K562 (cell line): ENCODE data around the gene CCDC178. TPM values are rescaled to one million over a fixed set of nuclear protein-coding genes. Genes with fewer than 3 reads are reported as not detected.

ENCODE experiments used
- ATAC-seq: fragments of 200-7000 bp; cut with Tn5 transposase; 3 replicates; pipeline ENCODE4 v1.9.1; 2020; ENCODE audit warnings: moderate library complexity
- BruUV-seq: library from RNA; stranded (reverse); fragments of 400-500 nt; replicated peaks from 2 replicates; lab custom pipeline; 2021; lab: Mats Ljungman, UMichigan
- CTCF ChIA-PET: fragments of 300-600 bp; formaldehyde crosslinking; extraction: SDS; loops from one replicate; lab custom pipeline; 2021; ENCODE audit warnings: low intra/inter-chr PET ratio; lab: Yijun Ruan, JAX
- POLR2A ChIA-PET: fragments of 300-600, 350-650 bp; sonication (Branson Sonifier 250); formaldehyde crosslinking; extraction: SDS; loops from one replicate; lab custom pipeline; 2021; ENCODE audit warnings: antibody characterized with exemption, inconsistent platforms; lab: Yijun Ruan, JAX
- DNase-seq, 4 experiments: peaks; one replicate each; pipeline versions ENCODE4 v3.0.0 to v3.0.0-alpha.2; 2011 to 2018; ENCODE audit warnings: low spot score in 3 of 4, mixed read lengths in 3 of 4; ENCODE audit errors: extremely low read depth in 1 of 4
- FAIRE-seq: peaks from 2 replicates; lab custom pipeline; 2011; peaks lifted over from hg19 to GRCh38; lab: Jason Lieb, UNC
- H2AFZ ChIP-seq: 2 replicates; pipeline ENCODE4 v1.6.0; 2011; ENCODE audit warnings: low read depth, low read length, control low read depth, inconsistent platforms
- H3K27ac ChIP-seq: fragments of 200-600 bp; 3 replicates; pipeline ENCODE4 v1.8.0; 2011; ENCODE audit warnings: low read depth, mild to moderate bottlenecking, control low read depth, inconsistent platforms, low read length, moderate library complexity, mixed read lengths; ENCODE audit errors: extremely low read depth
- H3K27me3 ChIP-seq, 2 experiments: fragments of 300-600 bp in 1 of 2; 2 replicates in 1 of 2; 3 replicates in 1 of 2; pipeline versions ENCODE4 v1.6.0 to v1.8.0; 2011; ENCODE audit warnings: inconsistent platforms in 2 of 2, low read length in 2 of 2, mild to moderate bottlenecking in 1 of 2, mixed read lengths in 1 of 2, moderate library complexity in 1 of 2; ENCODE audit not compliant: control insufficient read depth in 2 of 2, insufficient read depth in 2 of 2
- H3K36me3 ChIP-seq: fragments of 300-600 bp; 3 replicates; pipeline ENCODE4 v1.8.0; 2011; ENCODE audit warnings: mild to moderate bottlenecking, low read length, inconsistent platforms; ENCODE audit not compliant: control insufficient read depth, insufficient read depth
- H3K4me1 ChIP-seq, 2 experiments: fragments of 200-600 bp in 1 of 2; replicated peaks in 1 of 2; 2 replicates in 1 of 2; 3 replicates in 1 of 2; pipeline versions ENCODE4 v1.5.1 to v1.8.0; 2011; ENCODE audit warnings: inconsistent platforms in 2 of 2, low read length in 2 of 2, mild to moderate bottlenecking in 1 of 2, mixed read lengths in 1 of 2, moderate library complexity in 1 of 2; ENCODE audit not compliant: control insufficient read depth in 2 of 2, insufficient read depth in 2 of 2
- H3K4me2 ChIP-seq: 2 replicates; pipeline ENCODE4 v1.6.1; 2011; ENCODE audit warnings: low read length, control low read depth, inconsistent platforms, mixed read lengths; ENCODE audit not compliant: insufficient read depth
- H3K4me3 ChIP-seq: fragments of 200-600 bp; sonication (generic), shearing (Covaris generic); 2 replicates; pipeline ENCODE4 v1.5.1; 2016; ENCODE audit warnings: control low read depth, inconsistent platforms
- H3K79me2 ChIP-seq: fragments of 200-600 bp; 3 replicates; pipeline ENCODE4 v1.8.0; 2011; ENCODE audit warnings: low read length, inconsistent platforms; ENCODE audit not compliant: control insufficient read depth, insufficient read depth
- H3K9ac ChIP-seq, 2 experiments: 2 replicates each; pipeline versions ENCODE4 v1.6.0 to v1.6.1; 2011; ENCODE audit warnings: low read depth in 2 of 2, low read length in 2 of 2, control low read depth in 1 of 2, inconsistent platforms in 1 of 2, mild to moderate bottlenecking in 1 of 2, mixed read lengths in 1 of 2; ENCODE audit not compliant: insufficient read depth in 1 of 2
- H3K9me1 ChIP-seq: one replicate; pipeline ENCODE4 v1.6.0; 2011; ENCODE audit warnings: inconsistent platforms, mild to moderate bottlenecking, low read length, moderate library complexity; ENCODE audit not compliant: control insufficient read depth, insufficient read depth
- H3K9me3 ChIP-seq: replicated peaks from 2 replicates; pipeline ENCODE4 v1.5.1; 2011; ENCODE audit warnings: low read depth, low read length, inconsistent platforms; ENCODE audit not compliant: control insufficient read depth, insufficient read depth
- H4K20me1 ChIP-seq: replicated peaks from 2 replicates; pipeline ENCODE4 v1.6.1; 2011; ENCODE audit warnings: low read length, inconsistent platforms, mixed read lengths; ENCODE audit not compliant: control insufficient read depth, insufficient read depth
- ADNP ChIP-seq: fragments of 200-800 bp; sonication (Bioruptor generic); IDR thresholded peaks from 2 replicates; pipeline ENCODE4 v1.6.1; 2016; ENCODE audit warnings: missing genetic modification characterization, missing compliant biosample characterization
- ARID3B ChIP-seq: fragments of 250-450 bp; sonication (Bioruptor Pico); IDR thresholded peaks from 2 replicates; pipeline ENCODE4 v1.4.0; 2020; ENCODE audit warnings: borderline replicate concordance
- BRF1 ChIP-seq: IDR thresholded peaks from 3 replicates; pipeline ENCODE4 v1.6.1; 2011; ENCODE audit warnings: borderline replicate concordance, mild to moderate bottlenecking; ENCODE audit not compliant: insufficient read length; ENCODE audit errors: extremely low read depth
- CEBPB ChIP-seq: fragments of 450-650 bp; IDR thresholded peaks from 2 replicates; pipeline ENCODE4 v1.6.1; 2016; ENCODE audit warnings: missing genetic modification characterization, missing compliant biosample characterization
- MTA1 ChIP-seq: fragments of 450-650 bp; IDR thresholded peaks from 2 replicates; pipeline ENCODE4 v1.6.1; 2017; ENCODE audit warnings: borderline replicate concordance
- PHF8 ChIP-seq: fragments of 200-600 bp; sonication (generic); IDR thresholded peaks from 2 replicates; pipeline ENCODE4 v1.6.1; 2012; ENCODE audit warnings: mixed run types, mild to moderate bottlenecking, inconsistent platforms, low read length, moderate library complexity, borderline replicate concordance
- SIRT6 ChIP-seq: IDR thresholded peaks from one replicate; pipeline ENCODE4 v1.6.1; 2012; ENCODE audit warnings: low read depth, mild to moderate bottlenecking, control low read depth, inconsistent platforms, low read length, moderate library complexity
- SOX6 ChIP-seq: fragments of 450-650 bp; IDR thresholded peaks from 2 replicates; pipeline ENCODE4 v1.6.1; 2014; ENCODE audit warnings: mild to moderate bottlenecking
- ZNF217 ChIP-seq: sonication (generic); formaldehyde crosslinking; IDR thresholded peaks from 2 replicates; pipeline ENCODE4 v1.8.0; 2022; ENCODE audit warnings: mild to moderate bottlenecking, missing genetic modification reagents
- ZNF717 ChIP-seq: fragments of 250-450 bp; sonication (Bioruptor Pico); IDR thresholded peaks from 2 replicates; pipeline ENCODE4 v1.5.0; 2021
- WGBS: fragments of 100-300 bp; shearing (Covaris generic); methylation state at CpG from one replicate; pipeline ENCODE4 v1.1.6; 2016; ENCODE audit warnings: low coverage, mixed read lengths; ENCODE audit not compliant: insufficient coverage; ENCODE audit errors: missing lambda C conversion rate; 5-methylcytosine and 5-hydroxymethylcytosine counted together
- in situ Hi-C: fragments of 300-500 bp; cut with MboI; formaldehyde crosslinking; loops from 4 replicates; pipeline ENCODE4 v1.15.0; 2018; ENCODE audit warnings: inconsistent platforms, mixed read lengths
- intact Hi-C: fragments of 100-400 bp; cut with micrococcal nuclease; formaldehyde crosslinking; loops from 2 replicates; pipeline ENCODE4 v1.14.2; 2022
- polyA plus RNA-seq, 8 experiments: library from polyadenylated mRNA; depleted of rRNA in 4 of 8; stranded (reverse) in 5 of 8; unstranded in 3 of 8; fragments of >200 nt; fragmentation: Nextera tagmentation in 2 of 8; fragmentation: Illumina TruSeq in 1 of 8; extraction: Ambion mirVana in 2 of 8; extraction: Trizol in 1 of 8; gene quantifications; 2 replicates each; pipeline versions ENCODE4 v1.2.1 to v1.2.3, GENCODE V29; 2011 to 2014; ENCODE audit warnings: inconsistent platforms in 1 of 8, missing spikeins in 1 of 8
- total RNA-seq, 7 experiments: library from RNA; depleted of rRNA in 6 of 7; stranded (reverse); fragments of >200 nt in 6 of 7; fragmentation: Illumina TruSeq in 2 of 7; extraction: Trizol in 2 of 7; gene quantifications; 2 replicates each; pipeline versions ENCODE4 v1.2.1 to v1.2.3, GENCODE V29; 2011 to 2021; ENCODE audit warnings: low replicate concordance in 1 of 7
- TF ChIP-seq, protein P1 (sequence below): fragments of 250-450 bp; sonication (Bioruptor Pico); IDR thresholded peaks from 2 replicates; pipeline ENCODE4 v1.9.0; 2021; ENCODE audit warnings: mild to moderate bottlenecking
- TF ChIP-seq, protein P2 (sequence below): fragments of 250-450 bp; sonication (Bioruptor Pico); IDR thresholded peaks from 2 replicates; pipeline ENCODE4 v1.9.0; 2021; ENCODE audit warnings: mild to moderate bottlenecking, inconsistent platforms
- TF ChIP-seq, protein P3 (sequence below): sonication (generic); formaldehyde crosslinking; IDR thresholded peaks from 2 replicates; pipeline ENCODE4 v1.8.0; 2022; ENCODE audit warnings: missing genetic modification reagents, mild to moderate bottlenecking, borderline replicate concordance

CCDC178 gene
- total and polyA plus RNA-seq, 9 of the 15 experiments (the other 6 are each of a cell fraction or from before 2014, with no cell fraction given) = 0.12 to 0.47 (median 0.15) TPM; not detected in 6

DNA sequence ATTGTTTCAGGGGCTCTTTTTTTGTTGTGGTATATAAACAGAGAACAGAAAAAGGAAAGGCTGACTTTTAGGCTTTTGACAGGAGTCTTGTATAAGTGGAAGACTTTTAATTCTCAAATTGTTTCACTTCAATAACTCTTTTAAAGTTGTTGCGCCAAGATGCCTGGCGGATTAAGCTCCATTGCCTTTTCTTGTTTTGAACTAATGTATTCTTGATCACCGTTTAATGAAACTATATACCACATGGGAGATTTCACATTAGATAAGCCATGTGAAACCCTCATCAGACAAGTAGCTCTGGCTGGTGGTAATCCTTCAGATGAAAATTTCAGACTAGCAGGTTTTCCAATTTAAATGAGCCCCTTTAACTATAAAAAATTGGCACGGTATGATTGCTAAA, 257.4 kb downstream of the CCDC178 start:
- no peaks in the 10 kb centered on the region for H3K79me2 ChIP-seq
- H3K27ac ChIP-seq = no peak overlapping the region
- no TSS peak for BruUV-seq

More for the DNA sequence above, 257.4 kb downstream of the CCDC178 start:
- Histone ChIP-seq H3K9me1 (no peaks in the 10 kb centered on the region), H3K4me3 (no peak overlapping the region)
- CTCF ChIA-PET = no interaction called here
- TF ChIP-seq PHF8 = no peak
- TF ChIP-seq ZNF217 (CRISPR knock-in tag) = no peak
- TF ChIP-seq, protein P1, sequence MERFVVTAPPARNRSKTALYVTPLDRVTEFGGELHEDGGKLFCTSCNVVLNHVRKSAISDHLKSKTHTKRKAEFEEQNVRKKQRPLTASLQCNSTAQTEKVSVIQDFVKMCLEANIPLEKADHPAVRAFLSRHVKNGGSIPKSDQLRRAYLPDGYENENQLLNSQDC (CRISPR knock-in tag) = no peak
- TF ChIP-seq ADNP (tag) = no peak
- no peak for TF ChIP-seq SOX6
- TF ChIP-seq, protein P2, sequence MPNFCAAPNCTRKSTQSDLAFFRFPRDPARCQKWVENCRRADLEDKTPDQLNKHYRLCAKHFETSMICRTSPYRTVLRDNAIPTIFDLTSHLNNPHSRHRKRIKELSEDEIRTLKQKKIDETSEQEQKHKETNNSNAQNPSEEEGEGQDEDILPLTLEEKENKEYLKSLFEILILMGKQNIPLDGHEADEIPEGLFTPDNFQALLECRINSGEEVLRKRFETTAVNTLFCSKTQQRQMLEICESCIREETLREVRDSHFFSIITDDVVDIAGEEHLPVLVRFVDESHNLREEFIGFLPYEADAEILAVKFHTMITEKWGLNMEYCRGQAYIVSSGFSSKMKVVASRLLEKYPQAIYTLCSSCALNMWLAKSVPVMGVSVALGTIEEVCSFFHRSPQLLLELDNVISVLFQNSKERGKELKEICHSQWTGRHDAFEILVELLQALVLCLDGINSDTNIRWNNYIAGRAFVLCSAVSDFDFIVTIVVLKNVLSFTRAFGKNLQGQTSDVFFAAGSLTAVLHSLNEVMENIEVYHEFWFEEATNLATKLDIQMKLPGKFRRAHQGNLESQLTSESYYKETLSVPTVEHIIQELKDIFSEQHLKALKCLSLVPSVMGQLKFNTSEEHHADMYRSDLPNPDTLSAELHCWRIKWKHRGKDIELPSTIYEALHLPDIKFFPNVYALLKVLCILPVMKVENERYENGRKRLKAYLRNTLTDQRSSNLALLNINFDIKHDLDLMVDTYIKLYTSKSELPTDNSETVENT = no peak
- no peak for TF ChIP-seq SIRT6
- TF ChIP-seq ARID3B (CRISPR knock-in tag) = no peak
- no peak for TF ChIP-seq BRF1
- no peak for TF ChIP-seq CEBPB (tag)
- TF ChIP-seq, protein P3, sequence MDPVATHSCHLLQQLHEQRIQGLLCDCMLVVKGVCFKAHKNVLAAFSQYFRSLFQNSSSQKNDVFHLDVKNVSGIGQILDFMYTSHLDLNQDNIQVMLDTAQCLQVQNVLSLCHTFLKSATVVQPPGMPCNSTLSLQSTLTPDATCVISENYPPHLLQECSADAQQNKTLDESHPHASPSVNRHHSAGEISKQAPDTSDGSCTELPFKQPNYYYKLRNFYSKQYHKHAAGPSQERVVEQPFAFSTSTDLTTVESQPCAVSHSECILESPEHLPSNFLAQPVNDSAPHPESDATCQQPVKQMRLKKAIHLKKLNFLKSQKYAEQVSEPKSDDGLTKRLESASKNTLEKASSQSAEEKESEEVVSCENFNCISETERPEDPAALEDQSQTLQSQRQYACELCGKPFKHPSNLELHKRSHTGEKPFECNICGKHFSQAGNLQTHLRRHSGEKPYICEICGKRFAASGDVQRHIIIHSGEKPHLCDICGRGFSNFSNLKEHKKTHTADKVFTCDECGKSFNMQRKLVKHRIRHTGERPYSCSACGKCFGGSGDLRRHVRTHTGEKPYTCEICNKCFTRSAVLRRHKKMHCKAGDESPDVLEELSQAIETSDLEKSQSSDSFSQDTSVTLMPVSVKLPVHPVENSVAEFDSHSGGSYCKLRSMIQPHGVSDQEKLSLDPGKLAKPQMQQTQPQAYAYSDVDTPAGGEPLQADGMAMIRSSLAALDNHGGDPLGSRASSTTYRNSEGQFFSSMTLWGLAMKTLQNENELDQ = no peak
- no peak for TF ChIP-seq MTA1
- TF ChIP-seq ZNF717 (CRISPR knock-in tag) = no peak
- TF ChIP-seq, all 486 proteins: peak for 0
- no peaks in the 10 kb centered on the region for H3K27me3 ChIP-seq
- no peak overlapping the region for H3K4me2 ChIP-seq
- POLR2A ChIA-PET = no interaction called here
- H4K20me1 ChIP-seq = no peaks in the 10 kb centered on the region
- H3K9me3 ChIP-seq = no peaks in the 10 kb centered on the region
- in situ Hi-C loops = no loop called here
- DNase-seq = no peak
- no peak for ATAC-seq
- no peaks in the 10 kb centered on the region for H3K36me3 ChIP-seq
- intact Hi-C loops = no loop called here
- no peak overlapping the region for H2AFZ ChIP-seq
- FAIRE-seq = no peak
- no peaks in the 10 kb centered on the region for H3K4me1 ChIP-seq
- WGBS = 4% methylated on average over 4 of the region's 4 CpGs
- no peak overlapping the region for H3K9ac ChIP-seq
